Renal cortex interstitium (tissue), 11 donors: ENCODE measurements around the gene STX3. TPM values are rescaled to one million over a fixed set of nuclear protein-coding genes. Genes with fewer than 3 reads are reported as not detected.

Experiments
- DNase-seq, 11 donors: peaks; one replicate each; pipeline ENCODE4 v3.0.0-alpha.2; 2013; ENCODE audit warnings: low read depth in 9 of 11, low spot score in 4 of 11; ENCODE audit errors: extremely low read depth in 1 of 11
- polyA plus RNA-seq, 3 donors: library from polyadenylated mRNA; unstranded; fragments of 120-200 nt; gene quantifications; one replicate each; pipeline ENCODE4 v1.2.1, GENCODE V29; 2013; ENCODE audit not compliant: insufficient read length in 3 of 3

The STX3 gene
- polyA plus RNA-seq, 3 donors: 51.4 to 76.8 (median 57.2) TPM

- no peak for DNase-seq
Observed at GRCh38 chr11:59854871-59855270, 99.7 kb downstream of the STX3 start.

Other genes starting within 250 kb of the STX3 start
- under 1 TPM in 2 of 3 donors, not detected in 1; 0.06 to 0.09 TPM for gene OR4D9, start 243.8 kb upstream of the STX3 start, polyA plus RNA-seq
- gene OSBP, start 139.6 kb upstream of the STX3 start, polyA plus RNA-seq: 10 to 100 TPM; 47.5 to 58.6 (median 54.3) TPM
- gene PATL1, start 86.3 kb upstream of the STX3 start, polyA plus RNA-seq: 10 to 100 TPM; 43.2 to 49.8 (median 44.8) TPM
- not detected for gene OR10V1, start 41.5 kb upstream of the STX3 start, polyA plus RNA-seq
- 10 to 100 TPM; 57.2 to 60.1 (median 59.9) TPM for gene MRPL16, start 55.4 kb downstream of the STX3 start, polyA plus RNA-seq
- gene CBLIF, start 90.1 kb downstream of the STX3 start, polyA plus RNA-seq: under 1 TPM in 1 of 3 donors, not detected in 2; 0.32 TPM
- not detected for gene TCN1, start 111.1 kb downstream of the STX3 start, polyA plus RNA-seq
- not detected for gene OOSP3, start 123.4 kb downstream of the STX3 start, polyA plus RNA-seq
- under 1 TPM in 1 of 3 donors, not detected in 2; 0.32 TPM for gene OOSP1, start 183.1 kb downstream of the STX3 start, polyA plus RNA-seq
- gene OOSP4A, start 208.7 kb downstream of the STX3 start, polyA plus RNA-seq: not detected